H9 (cell line): ENCODE measurements around the gene FAM89B. TPM values are rescaled to one million over a fixed set of nuclear protein-coding genes. Genes with fewer than 3 reads are reported as not detected.
A peak's percentile ranks its signal among the peaks of the same experiment; 100 is the strongest.

ENCODE experiments used
- DNase-seq: peaks from one replicate; pipeline ENCODE4 v3.0.0-alpha.2; 2017
- H2AFZ ChIP-seq: one replicate; pipeline ENCODE4 v1.6.1; 2013; ENCODE audit warnings: mild to moderate bottlenecking, low read length, control low read depth, moderate library complexity
- H2AK5ac ChIP-seq: 2 replicates; pipeline ENCODE4 v1.6.1; 2013; ENCODE audit warnings: low read length, control low read depth, mixed read lengths; ENCODE audit not compliant: insufficient read length
- H2BK120ac ChIP-seq: one replicate; pipeline ENCODE4 v1.6.1; 2013; ENCODE audit warnings: low read depth, mild to moderate bottlenecking, low read length, control low read depth, inconsistent platforms; ENCODE audit not compliant: poor library complexity, severe bottlenecking
- H2BK12ac ChIP-seq: 2 replicates; pipeline ENCODE4 v1.6.1; 2013; ENCODE audit warnings: low read length, control low read depth, mixed read lengths, low read depth; ENCODE audit not compliant: insufficient read length
- H2BK15ac ChIP-seq: 2 replicates; pipeline ENCODE4 v1.6.1; 2013; ENCODE audit warnings: low read depth, low read length, control low read depth
- H2BK20ac ChIP-seq: one replicate; pipeline ENCODE4 v1.6.1; 2013; ENCODE audit warnings: low read depth, mild to moderate bottlenecking, low read length, control low read depth, inconsistent platforms; ENCODE audit not compliant: poor library complexity, severe bottlenecking
- H2BK5ac ChIP-seq: 2 replicates; pipeline ENCODE4 v1.6.1; 2013; ENCODE audit warnings: low read length, control low read depth, mixed read lengths; ENCODE audit not compliant: insufficient read length
- H3K14ac ChIP-seq: 2 replicates; pipeline ENCODE4 v1.6.1; 2013; ENCODE audit warnings: low read length, control low read depth; ENCODE audit not compliant: insufficient read depth
- H3K18ac ChIP-seq: 2 replicates; pipeline ENCODE4 v1.6.1; 2013; ENCODE audit warnings: low read depth, mild to moderate bottlenecking, mixed read lengths, low read length, control low read depth; ENCODE audit not compliant: insufficient read length
- H3K23ac ChIP-seq: 2 replicates; pipeline ENCODE4 v1.6.1; 2013; ENCODE audit warnings: low read length, control low read depth, mixed read lengths, low read depth; ENCODE audit not compliant: insufficient read length
- H3K23me2 ChIP-seq: 2 replicates; pipeline ENCODE4 v1.6.1; 2013; ENCODE audit warnings: low read depth, mild to moderate bottlenecking, mixed read lengths, low read length, control low read depth; ENCODE audit not compliant: insufficient read length, poor library complexity, severe bottlenecking
- H3K27ac ChIP-seq: 2 replicates; pipeline ENCODE4 v1.5.1; 2013; ENCODE audit warnings: low read length, control low read depth, mixed read lengths, low read depth; ENCODE audit not compliant: insufficient read length
- H3K27me3 ChIP-seq: 2 replicates; pipeline ENCODE4 v1.6.1; 2013; ENCODE audit warnings: low read length, control low read depth, inconsistent platforms; ENCODE audit not compliant: insufficient read depth
- H3K4ac ChIP-seq: 2 replicates; pipeline ENCODE4 v1.6.1; 2013; ENCODE audit warnings: low read depth, mild to moderate bottlenecking, control low read depth, inconsistent platforms, low read length, moderate library complexity
- H3K4me1 ChIP-seq: 2 replicates; pipeline ENCODE4 v1.6.1; 2013; ENCODE audit warnings: low read length, control low read depth, inconsistent platforms; ENCODE audit not compliant: insufficient read depth
- H3K4me2 ChIP-seq: 2 replicates; pipeline ENCODE4 v1.6.1; 2013; ENCODE audit warnings: low read length, control low read depth, mixed read lengths; ENCODE audit not compliant: insufficient read length, insufficient read depth
- H3K56ac ChIP-seq: 2 replicates; pipeline ENCODE4 v1.6.1; 2013; ENCODE audit warnings: low read depth, mild to moderate bottlenecking, mixed read lengths, low read length, control low read depth; ENCODE audit not compliant: insufficient read length
- H3K79me1 ChIP-seq: 2 replicates; pipeline ENCODE4 v1.6.1; 2013; ENCODE audit warnings: low read depth, mild to moderate bottlenecking, moderate library complexity, low read length, control low read depth, inconsistent platforms; ENCODE audit not compliant: insufficient read depth, poor library complexity, severe bottlenecking
- H3K79me2 ChIP-seq: 2 replicates; pipeline ENCODE4 v1.6.1; 2013; ENCODE audit warnings: low read length, control low read depth, inconsistent platforms; ENCODE audit not compliant: insufficient read depth
- H3K9ac ChIP-seq: 2 replicates; pipeline ENCODE4 v1.6.1; 2013; ENCODE audit warnings: low read length, control low read depth, mixed read lengths; ENCODE audit not compliant: insufficient read length; ENCODE audit errors: extremely low read depth
- H3K9me3 ChIP-seq: one replicate; pipeline ENCODE4 v1.6.1; 2013; ENCODE audit warnings: low read depth, low read length, inconsistent platforms; ENCODE audit not compliant: control insufficient read depth
- H3T11ph ChIP-seq: one replicate; pipeline ENCODE4 v1.6.1; 2013; ENCODE audit warnings: mild to moderate bottlenecking, low read length, control low read depth, inconsistent platforms
- H4K20me1 ChIP-seq: one replicate; pipeline ENCODE4 v1.6.1; 2013; ENCODE audit not compliant: control insufficient read depth, insufficient read length, insufficient read depth
- H4K5ac ChIP-seq: 2 replicates; pipeline ENCODE4 v1.6.1; 2013; ENCODE audit warnings: low read depth, mild to moderate bottlenecking, mixed read lengths, low read length, control low read depth; ENCODE audit not compliant: insufficient read length
- H4K8ac ChIP-seq: replicated peaks from 2 replicates; pipeline ENCODE4 v1.6.1; 2013; ENCODE audit warnings: low read length, control low read depth, mixed read lengths, low read depth; ENCODE audit not compliant: insufficient read length
- H4K91ac ChIP-seq: 2 replicates; pipeline ENCODE4 v1.6.1; 2013; ENCODE audit warnings: low read depth, mild to moderate bottlenecking, moderate library complexity, mixed read lengths, low read length, control low read depth; ENCODE audit not compliant: insufficient read length
- H3K27ac Mint-ChIP-seq, 3 experiments: 2 replicates in 2 of 3; 3 replicates in 1 of 3; pipeline ENCODE4 v1.8.0; 2020 to 2021; ENCODE audit warnings: mixed read lengths in 3 of 3, mild to moderate bottlenecking in 1 of 3, moderate library complexity in 1 of 3
- H3K27me3 Mint-ChIP-seq: 2 replicates; pipeline ENCODE4 v1.8.0; 2021; ENCODE audit warnings: low read depth, mild to moderate bottlenecking, moderate library complexity, mixed read lengths
- H3K36me3 Mint-ChIP-seq, 3 experiments: 2 replicates in 2 of 3; 3 replicates in 1 of 3; pipeline ENCODE4 v1.8.0; 2020 to 2021; ENCODE audit warnings: low read depth in 3 of 3, mixed read lengths in 3 of 3; ENCODE audit not compliant: insufficient read depth in 1 of 3
- H3K4me1 Mint-ChIP-seq, 2 experiments: 2 replicates each; pipeline ENCODE4 v1.8.0; 2020; ENCODE audit warnings: mixed read lengths in 2 of 2
- H3K4me3 Mint-ChIP-seq, 2 experiments: 2 replicates in 1 of 2; 3 replicates in 1 of 2; pipeline ENCODE4 v1.8.0; 2020 to 2021; ENCODE audit warnings: mild to moderate bottlenecking in 2 of 2, mixed read lengths in 2 of 2, moderate library complexity in 1 of 2
- H3K9me3 Mint-ChIP-seq, 2 experiments: 2 replicates in 1 of 2; 3 replicates in 1 of 2; pipeline ENCODE4 v1.8.0; 2020; ENCODE audit warnings: mild to moderate bottlenecking in 2 of 2, mixed read lengths in 2 of 2, moderate library complexity in 1 of 2
- WGBS: extraction: QIAGEN DNeasy Blood & Tissue Kit; methylation state at CpG from one replicate; pipeline ENCODE4 v1.1.7; 2013; ENCODE audit warnings: missing lambda C conversion rate, low lambda C conversion rate, mixed read lengths; ENCODE audit not compliant: insufficient read length; ENCODE audit errors: extremely low coverage; 5-methylcytosine and 5-hydroxymethylcytosine counted together
- total RNA-seq: library from RNA; stranded (reverse); gene quantifications from 2 replicates; pipeline ENCODE4 v1.2.1, GENCODE V29; 2021
- TF ChIP-seq, protein P1 (sequence below): fragments of 200-600 bp; sonication (generic); conservative IDR thresholded peaks from 3 replicates; pipeline ENCODE4 v1.8.0; 2021; ENCODE audit warnings: antibody characterized with exemption, mild to moderate bottlenecking

The FAM89B gene
- total RNA-seq, 1 experiment from 2014 or later: 21.7 TPM

DNA sequence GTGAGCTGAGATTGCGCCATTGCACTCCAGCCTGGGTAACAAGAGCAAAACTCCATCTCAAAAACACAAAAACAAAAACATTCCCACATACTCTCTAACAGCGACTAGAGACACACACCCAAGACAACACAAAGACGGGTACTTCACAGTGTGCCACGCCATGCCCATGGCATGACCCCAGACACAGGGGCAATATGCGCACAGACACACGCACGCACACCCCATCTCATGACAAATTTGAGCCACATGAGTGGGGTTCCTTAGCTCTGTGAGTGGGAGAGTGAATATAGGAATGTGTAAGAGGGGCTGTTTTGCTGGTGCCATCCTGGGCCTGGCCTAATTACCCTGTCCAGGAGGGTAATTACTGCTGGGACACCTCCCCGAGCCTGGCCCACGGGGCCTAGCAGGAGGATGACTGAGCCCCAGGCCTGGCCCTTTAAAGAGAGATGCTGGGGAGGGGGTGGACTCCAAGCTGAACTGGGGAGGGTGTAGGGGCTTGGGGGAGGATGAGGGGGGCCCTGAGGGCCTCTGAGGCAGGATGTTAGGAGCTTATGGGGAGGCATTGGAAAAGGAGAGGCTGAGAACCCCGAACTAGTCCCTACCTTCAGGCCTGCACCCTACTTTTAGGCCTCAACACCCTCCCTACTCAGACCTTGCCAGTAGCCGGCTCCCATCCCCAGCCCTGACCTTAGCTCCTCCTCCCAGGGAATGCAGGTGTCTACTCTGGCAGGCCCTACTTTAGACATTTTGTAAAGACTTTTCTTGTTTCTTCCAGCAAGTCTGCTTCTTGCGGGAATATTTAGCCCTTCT is 15.7 kb upstream of the FAM89B start:
- no peak overlapping the region for H3K9ac ChIP-seq
- H3K79me1 ChIP-seq: no peaks in the 10 kb centered on the region
- peak overlapping the region; percentile 28 for H3K4me2 ChIP-seq
- peaks cover 11% of the 10 kb centered on the region; the same call in 1 of the 2 replicates for H3K4me1 ChIP-seq
- H3K18ac ChIP-seq: no peak overlapping the region
- no peak overlapping the region for H4K5ac ChIP-seq
- Mint-ChIP-seq H3K9me3 (no peaks in the 10 kb centered on the region; a peak in 1 of 5 replicates), H3K36me3 (no peaks in the 10 kb centered on the region), H3K27ac (no peak overlapping the region), H3K4me3 (peak overlapping the region; percentile 60 to 84), H3K27me3 (peaks cover 53% of the 10 kb centered on the region), H3K4me1 (peaks cover 55 to 70% of the 10 kb centered on the region in 2 experiments)
- H3K4ac ChIP-seq: no peak overlapping the region
- no peak overlapping the region for H4K8ac ChIP-seq
- no peak overlapping the region for H3K27ac ChIP-seq
- H3K27me3 ChIP-seq: no peaks in the 10 kb centered on the region; the same call in 1 of the 2 replicates
- H2AK5ac ChIP-seq: no peak overlapping the region
- H2BK12ac ChIP-seq: no peak overlapping the region
- no peaks in the 10 kb centered on the region for H3K23me2 ChIP-seq
- H3K9me3 ChIP-seq: no peaks in the 10 kb centered on the region
- no peak overlapping the region for H3K14ac ChIP-seq
- no peak for DNase-seq
- no peak overlapping the region for H2BK5ac ChIP-seq
- H3K79me2 ChIP-seq: no peaks in the 10 kb centered on the region
- no peak overlapping the region for H3T11ph ChIP-seq
- H3K23ac ChIP-seq: no peak overlapping the region
- TF ChIP-seq, protein P1, sequence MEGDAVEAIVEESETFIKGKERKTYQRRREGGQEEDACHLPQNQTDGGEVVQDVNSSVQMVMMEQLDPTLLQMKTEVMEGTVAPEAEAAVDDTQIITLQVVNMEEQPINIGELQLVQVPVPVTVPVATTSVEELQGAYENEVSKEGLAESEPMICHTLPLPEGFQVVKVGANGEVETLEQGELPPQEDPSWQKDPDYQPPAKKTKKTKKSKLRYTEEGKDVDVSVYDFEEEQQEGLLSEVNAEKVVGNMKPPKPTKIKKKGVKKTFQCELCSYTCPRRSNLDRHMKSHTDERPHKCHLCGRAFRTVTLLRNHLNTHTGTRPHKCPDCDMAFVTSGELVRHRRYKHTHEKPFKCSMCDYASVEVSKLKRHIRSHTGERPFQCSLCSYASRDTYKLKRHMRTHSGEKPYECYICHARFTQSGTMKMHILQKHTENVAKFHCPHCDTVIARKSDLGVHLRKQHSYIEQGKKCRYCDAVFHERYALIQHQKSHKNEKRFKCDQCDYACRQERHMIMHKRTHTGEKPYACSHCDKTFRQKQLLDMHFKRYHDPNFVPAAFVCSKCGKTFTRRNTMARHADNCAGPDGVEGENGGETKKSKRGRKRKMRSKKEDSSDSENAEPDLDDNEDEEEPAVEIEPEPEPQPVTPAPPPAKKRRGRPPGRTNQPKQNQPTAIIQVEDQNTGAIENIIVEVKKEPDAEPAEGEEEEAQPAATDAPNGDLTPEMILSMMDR: no peak
- H2BK120ac ChIP-seq: no peak overlapping the region
- no CpG with 5 or more reads among the region's 12 CpGs for WGBS
- no peaks in the 10 kb centered on the region for H4K20me1 ChIP-seq
- no peak overlapping the region for H4K91ac ChIP-seq
- H3K56ac ChIP-seq: no peak overlapping the region
- no peak overlapping the region for H2BK15ac ChIP-seq
- no peak overlapping the region for H2AFZ ChIP-seq
- H2BK20ac ChIP-seq: no peak overlapping the region
